ENCODE results near the gene ABCB7.
"Not testable (repeated sequence)": the region's sequence is repeated elsewhere in the genome, so short reads cannot be mapped to it uniquely, and the experiment has no call there.

- not testable (repeated sequence) for TF ChIP-seq POLR2A, CTCF (IDR thresholded peaks at IDR 0.05)
Observed at GRCh38 chrX:75172257-75172890, 16.3 kb upstream of the ABCB7 start.

Measured in testis (tissue), 2 donors.